HG03342 (cell line): ENCODE results near the gene SH3GL1.

Source experiments
- ATAC-seq: cut with Tn5 transposase; IDR thresholded peaks from one replicate; pipeline ENCODE4 v1.9.1; 2021; ENCODE audit warnings: mild to moderate bottlenecking, moderate library complexity; ENCODE audit not compliant: unreplicated experiment

Gene SH3GL1

GRCh38 chr19:4402171-4403004, 2.0 kb upstream of the SH3GL1 start, which contains the start of gene CHAF1A:
CHAF1A (plus strand) TSS chr19:4402640; CDS start chr19:4402763, 123 bp downstream.
- peak; percentile 73 for ATAC-seq

- ATAC-seq, result no peak
These were observed 1.4 kb upstream of the SH3GL1 start for GRCh38 chr19:4401769-4402170.

GRCh38 chr19:4399812-4400134, 574 bp downstream of the SH3GL1 start:
- no peak for ATAC-seq

- ATAC-seq, result no peak
These were observed 3.2 kb downstream of the SH3GL1 start for GRCh38 chr19:4396949-4397783.

GRCh38 chr19:4393947-4394590, 6.3 kb downstream of the SH3GL1 start:
- ATAC-seq, result no peak

- no peak for ATAC-seq
These were observed 8.5 kb downstream of the SH3GL1 start for GRCh38 chr19:4391701-4392483.

GRCh38 chr19:4391306-4391693, 9.0 kb downstream of the SH3GL1 start:
- no peak for ATAC-seq

- ATAC-seq, result no peak
These were observed 9.6 kb downstream of the SH3GL1 start for GRCh38 chr19:4390567-4391305.

- no peak for ATAC-seq
These were observed 10.3 kb downstream of the SH3GL1 start for GRCh38 chr19:4390017-4390566.

GRCh38 chr19:4389511-4390016, 10.8 kb downstream of the SH3GL1 start:
- no peak for ATAC-seq

GRCh38 chr19:4389064-4389375, 11.3 kb downstream of the SH3GL1 start:
- ATAC-seq, result no peak

GRCh38 chr19:4388337-4389063, 11.8 kb downstream of the SH3GL1 start:
- no peak for ATAC-seq

- ATAC-seq, result no peak
These were observed 14.1 kb downstream of the SH3GL1 start for GRCh38 chr19:4386041-4386782.

- no peak for ATAC-seq
These were observed 14.9 kb downstream of the SH3GL1 start for GRCh38 chr19:4385291-4386040.

GRCh38 chr19:4380254-4380727, 20.1 kb downstream of the SH3GL1 start:
- no peak for ATAC-seq

- ATAC-seq, result no peak
These were observed 20.7 kb downstream of the SH3GL1 start for GRCh38 chr19:4379383-4380253.

- ATAC-seq, result no peak
These were observed 21.5 kb downstream of the SH3GL1 start for GRCh38 chr19:4378886-4379285.
